Activated CD8-positive, alpha-beta T cell treated with anti-CD3 and anti-CD28 coated beads, Interleukin-2, amount 10 ng/mL, durations not matched to agents 7 days and 5 days (primary cell): ENCODE results near the gene SLC2A13. TPM values are rescaled to one million over a fixed set of nuclear protein-coding genes. Genes with fewer than 3 reads are reported as not detected.
"Not testable (repeated sequence)": the region's sequence is repeated elsewhere in the genome, so short reads cannot be mapped to it uniquely, and the experiment has no call there.

Experiments
- ATAC-seq: fragments of 150-1000 bp; cut with Tn5 transposase; one replicate; pipeline ENCODE4 v1.10.0; 2021; ENCODE audit warnings: moderate library complexity
- CTCF ChIA-PET: fragments of 350-600 bp; sonication (Branson Sonifier 250); formaldehyde crosslinking; loops from one replicate; lab custom pipeline; 2021; ENCODE audit warnings: antibody characterized with exemption; lab: Charles Lee
- POLR2A ChIA-PET: fragments of 350-600 bp; sonication (Branson Sonifier 250); formaldehyde crosslinking; loops from one replicate; lab custom pipeline; 2021; ENCODE audit warnings: antibody characterized with exemption; lab: Charles Lee
- DNase-seq: peaks from one replicate; pipeline ENCODE4 v3.0.0-alpha.2; 2020
- H3K27ac Mint-ChIP-seq: one replicate; pipeline ENCODE4 v1.8.0; 2021; ENCODE audit warnings: mild to moderate bottlenecking, mixed read lengths
- H3K27me3 Mint-ChIP-seq: one replicate; pipeline ENCODE4 v1.8.0; 2021; ENCODE audit warnings: low read depth, mixed read lengths
- H3K36me3 Mint-ChIP-seq: one replicate; pipeline ENCODE4 v1.8.0; 2021; ENCODE audit warnings: low read depth, mixed read lengths
- H3K4me1 Mint-ChIP-seq: one replicate; pipeline ENCODE4 v1.8.0; 2021; ENCODE audit warnings: low read depth, mixed read lengths
- H3K4me3 Mint-ChIP-seq: one replicate; pipeline ENCODE4 v1.8.0; 2021; ENCODE audit warnings: mild to moderate bottlenecking, mixed read lengths
- H3K9me3 Mint-ChIP-seq: one replicate; pipeline ENCODE4 v1.8.0; 2022; ENCODE audit warnings: mixed read lengths; ENCODE audit not compliant: insufficient read depth
- total RNA-seq, 2 experiments: library from RNA; stranded (reverse); gene quantifications; one replicate each; pipeline ENCODE4 v1.2.3, GENCODE V29; 2021

Gene SLC2A13
- total RNA-seq, 2 experiments from 2014 or later: 5.2 to 5.4 TPM

DNA sequence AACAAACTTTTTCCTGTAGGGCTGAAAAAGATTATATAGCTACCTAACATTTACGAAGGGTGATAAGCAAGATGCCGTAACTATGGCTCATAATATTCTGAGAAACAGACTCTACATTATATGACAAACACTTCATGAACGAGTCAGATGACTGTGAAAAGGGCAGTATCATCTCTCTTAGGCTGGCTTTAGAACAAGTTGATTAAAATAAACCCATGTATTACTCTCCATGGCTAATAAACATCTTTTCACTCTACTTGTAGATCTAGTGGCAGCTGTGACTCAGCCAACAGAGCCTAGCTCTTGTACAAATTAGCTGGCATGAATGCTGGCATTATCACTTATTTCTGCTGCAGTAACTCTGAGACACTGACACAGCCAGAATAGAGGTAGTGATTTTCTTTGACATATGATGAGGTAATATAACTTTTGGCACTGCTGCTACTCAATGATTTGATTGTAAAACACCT lies 47.1 kb downstream of the SLC2A13 start:
- ChIA-PET POLR2A (no interaction called here), CTCF (interaction anchor here (0.7 kb wide), 1 partner anchor 652 kb away, joined by 3 read pairs; no protein-coding TSS in a partner anchor)
- Mint-ChIP-seq H3K4me3 (no peak overlapping the region), H3K27me3 (no peaks in the 10 kb centered on the region), H3K4me1 (no peaks in the 10 kb centered on the region), H3K36me3 (no peaks in the 10 kb centered on the region), H3K27ac (no peak overlapping the region), H3K9me3 (no peaks in the 10 kb centered on the region)
- no peak for DNase-seq
- no peak for ATAC-seq

DNA sequence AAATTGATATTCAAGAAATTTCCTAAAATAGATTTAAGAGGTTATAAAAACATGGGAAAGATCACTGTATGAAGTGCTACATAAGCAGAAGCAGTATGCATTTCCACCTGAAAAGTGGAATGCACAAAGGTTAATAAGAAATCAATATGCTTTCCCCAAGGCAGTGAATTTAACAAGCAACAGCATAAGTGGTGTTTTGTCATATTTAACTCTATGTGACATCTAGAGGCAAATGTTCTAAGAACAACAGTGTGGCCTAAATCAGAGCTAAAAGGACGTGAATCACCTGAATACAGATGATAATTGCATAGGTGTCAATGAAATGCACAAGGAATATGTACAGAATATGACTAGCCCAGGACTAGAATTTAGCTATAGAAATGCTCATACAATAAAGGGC lies 49.5 kb downstream of the SLC2A13 start:
- no peaks in the 10 kb centered on the region for H3K9me3 Mint-ChIP-seq
- no peak overlapping the region for H3K27ac Mint-ChIP-seq
- ChIA-PET CTCF (no interaction called here), POLR2A (no interaction called here)
- H3K36me3 Mint-ChIP-seq: no peaks in the 10 kb centered on the region
- no peak for ATAC-seq
- no peaks in the 10 kb centered on the region for H3K27me3 Mint-ChIP-seq
- no peaks in the 10 kb centered on the region for H3K4me1 Mint-ChIP-seq
- DNase-seq: no peak
- no peak overlapping the region for H3K4me3 Mint-ChIP-seq

DNA sequence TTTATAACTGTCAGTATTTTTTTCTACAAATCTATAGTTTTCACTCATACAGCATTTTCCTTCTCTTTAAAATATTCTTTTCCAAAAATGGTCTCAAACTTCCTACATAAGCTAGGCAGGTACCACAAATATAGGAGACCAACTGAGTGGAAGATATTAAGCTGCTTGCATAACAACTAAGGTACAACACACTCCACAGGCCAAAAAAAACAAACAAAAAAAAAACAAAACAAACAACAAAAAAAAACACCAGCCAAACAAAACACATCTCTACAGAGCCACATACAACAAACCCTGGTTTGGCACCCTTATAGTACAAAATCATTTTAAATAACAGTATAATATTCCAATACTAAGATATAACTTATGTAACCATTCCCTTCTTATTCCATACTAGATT lies 50.1 kb downstream of the SLC2A13 start:
- Mint-ChIP-seq H3K36me3 (no peaks in the 10 kb centered on the region), H3K9me3 (no peaks in the 10 kb centered on the region), H3K4me3 (no peak overlapping the region), H3K27me3 (no peaks in the 10 kb centered on the region), H3K27ac (no peak overlapping the region), H3K4me1 (no peaks in the 10 kb centered on the region)
- ChIA-PET POLR2A (no interaction called here), CTCF (no interaction called here)
- DNase-seq: no peak
- no peak for ATAC-seq

- no peaks in the 10 kb centered on the region for H3K36me3 Mint-ChIP-seq
- no peaks in the 10 kb centered on the region for H3K4me1 Mint-ChIP-seq
- H3K4me3 Mint-ChIP-seq: no peak overlapping the region
- H3K27ac Mint-ChIP-seq: no peak overlapping the region
- DNase-seq (no peak), ATAC-seq (no peak)
- CTCF ChIA-PET: no interaction called here
- H3K27me3 Mint-ChIP-seq: no peaks in the 10 kb centered on the region
- H3K9me3 Mint-ChIP-seq: no peaks in the 10 kb centered on the region
- POLR2A ChIA-PET: no interaction called here
These were observed 50.7 kb downstream of the SLC2A13 start for GRCh38 chr12:40055228-40055579.

DNA sequence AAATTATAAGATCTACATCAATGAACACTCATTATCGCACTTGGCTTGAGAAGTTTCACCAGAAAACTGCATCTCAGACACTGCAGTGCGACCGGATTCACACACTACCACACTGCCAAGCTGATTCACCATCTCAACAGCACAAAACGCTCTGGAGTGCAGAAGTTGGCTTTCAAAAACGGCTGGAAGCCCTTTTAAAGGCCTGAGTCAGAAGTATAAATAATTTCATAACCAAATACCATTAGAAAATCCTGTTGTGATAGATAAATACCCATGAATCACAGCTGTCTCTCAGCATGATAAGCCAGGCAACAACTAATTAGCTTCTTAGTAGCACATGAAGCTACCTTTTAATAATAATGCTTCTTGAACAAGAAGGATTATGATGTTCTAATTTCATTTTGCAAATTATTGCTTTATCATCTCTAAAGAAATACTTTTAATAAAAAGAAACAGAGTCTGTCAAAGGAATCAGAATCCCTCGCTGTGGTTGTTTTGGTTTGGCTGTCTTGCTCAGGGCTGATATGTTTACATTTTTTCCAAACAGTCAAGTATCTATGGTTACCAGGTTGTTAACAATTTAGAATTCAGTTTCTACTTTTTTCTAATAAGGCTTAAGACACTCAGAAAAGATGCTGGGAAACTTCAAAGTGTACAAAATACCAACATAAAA lies 51.2 kb downstream of the SLC2A13 start:
- H3K4me1 Mint-ChIP-seq: no peaks in the 10 kb centered on the region
- no peak overlapping the region for H3K4me3 Mint-ChIP-seq
- ATAC-seq (no peak), DNase-seq (no peak)
- ChIA-PET POLR2A (no interaction called here), CTCF (no interaction called here)
- H3K27me3 Mint-ChIP-seq: no peaks in the 10 kb centered on the region
- no peak overlapping the region for H3K27ac Mint-ChIP-seq
- H3K36me3 Mint-ChIP-seq: no peaks in the 10 kb centered on the region
- H3K9me3 Mint-ChIP-seq: no peaks in the 10 kb centered on the region

GRCh38 chr12:40049268-40049667 lies 56.6 kb downstream of the SLC2A13 start:
- ChIA-PET CTCF (no interaction called here), POLR2A (no interaction called here)
- DNase-seq (no peak), ATAC-seq (no peak)
- Mint-ChIP-seq H3K4me3 (no peak overlapping the region), H3K4me1 (no peaks in the 10 kb centered on the region), H3K27ac (no peak overlapping the region), H3K27me3 (no peaks in the 10 kb centered on the region), H3K36me3 (no peaks in the 10 kb centered on the region), H3K9me3 (no peaks in the 10 kb centered on the region)

GRCh38 chr12:40047002-40047401 lies 58.9 kb downstream of the SLC2A13 start:
- H3K9me3 Mint-ChIP-seq, H3K27ac Mint-ChIP-seq, POLR2A ChIA-PET, CTCF ChIA-PET, H3K4me3 Mint-ChIP-seq, H3K27me3 Mint-ChIP-seq, H3K4me1 Mint-ChIP-seq, H3K36me3 Mint-ChIP-seq, ATAC-seq, DNase-seq: not testable (repeated sequence)

DNA sequence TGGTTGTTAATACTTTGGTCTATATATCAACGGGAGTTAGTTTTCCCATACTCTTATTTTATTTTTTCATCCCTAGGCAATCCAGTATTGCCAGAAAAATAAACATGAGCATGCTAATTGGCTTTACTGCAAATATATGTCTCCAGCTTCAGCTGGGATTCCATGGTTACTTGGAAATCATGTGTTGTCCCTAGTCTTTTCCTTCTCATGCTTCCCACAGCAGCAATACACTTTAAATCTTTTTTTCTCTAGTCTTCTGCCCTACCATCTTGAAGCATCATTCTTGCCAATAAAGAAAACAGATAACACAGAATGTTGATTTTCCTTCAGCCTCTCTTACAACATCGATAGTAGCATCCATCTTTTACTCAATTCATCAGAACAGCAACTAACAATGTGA lies 60.2 kb downstream of the SLC2A13 start:
- Mint-ChIP-seq H3K27ac (no peak overlapping the region), H3K4me1 (no peaks in the 10 kb centered on the region), H3K9me3 (no peaks in the 10 kb centered on the region), H3K36me3 (no peaks in the 10 kb centered on the region), H3K27me3 (no peaks in the 10 kb centered on the region), H3K4me3 (no peak overlapping the region)
- ChIA-PET POLR2A (no interaction called here), CTCF (no interaction called here)
- ATAC-seq: no peak
- DNase-seq: no peak

DNA sequence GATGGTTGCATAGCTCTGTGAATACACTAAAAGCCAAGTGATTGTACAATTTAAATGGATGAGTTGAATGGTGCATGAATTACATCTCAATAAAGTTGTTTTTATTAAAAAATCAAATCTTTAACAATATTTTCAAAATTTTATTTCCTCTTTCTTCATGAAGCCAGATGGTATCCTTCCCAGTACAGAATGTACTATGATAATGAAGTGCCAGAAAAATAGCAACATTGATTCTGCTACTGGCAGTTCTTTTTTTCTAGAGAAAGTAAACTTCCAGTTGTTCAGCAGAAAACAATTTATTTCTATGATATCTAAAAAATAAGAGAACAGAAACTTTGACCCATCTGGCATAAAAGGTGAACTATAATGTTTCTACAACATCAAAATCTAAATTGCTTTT lies 61.5 kb downstream of the SLC2A13 start:
- no peaks in the 10 kb centered on the region for H3K4me1 Mint-ChIP-seq
- no peak for DNase-seq
- ChIA-PET CTCF (no interaction called here), POLR2A (no interaction called here)
- H3K27ac Mint-ChIP-seq: no peak overlapping the region
- H3K36me3 Mint-ChIP-seq: no peaks in the 10 kb centered on the region
- no peak overlapping the region for H3K4me3 Mint-ChIP-seq
- no peak for ATAC-seq
- no peaks in the 10 kb centered on the region for H3K27me3 Mint-ChIP-seq
- H3K9me3 Mint-ChIP-seq: no peaks in the 10 kb centered on the region

GRCh38 chr12:40039598-40039997 lies 66.3 kb downstream of the SLC2A13 start:
- no peak overlapping the region for H3K4me3 Mint-ChIP-seq
- no peaks in the 10 kb centered on the region for H3K36me3 Mint-ChIP-seq
- no peaks in the 10 kb centered on the region for H3K9me3 Mint-ChIP-seq
- H3K27me3 Mint-ChIP-seq: no peaks in the 10 kb centered on the region
- H3K27ac Mint-ChIP-seq: no peak overlapping the region
- H3K4me1 Mint-ChIP-seq: peaks cover 2% of the 10 kb centered on the region
- CTCF ChIA-PET: no interaction called here
- POLR2A ChIA-PET: no interaction called here
- no peak for DNase-seq
- ATAC-seq: no peak

DNA sequence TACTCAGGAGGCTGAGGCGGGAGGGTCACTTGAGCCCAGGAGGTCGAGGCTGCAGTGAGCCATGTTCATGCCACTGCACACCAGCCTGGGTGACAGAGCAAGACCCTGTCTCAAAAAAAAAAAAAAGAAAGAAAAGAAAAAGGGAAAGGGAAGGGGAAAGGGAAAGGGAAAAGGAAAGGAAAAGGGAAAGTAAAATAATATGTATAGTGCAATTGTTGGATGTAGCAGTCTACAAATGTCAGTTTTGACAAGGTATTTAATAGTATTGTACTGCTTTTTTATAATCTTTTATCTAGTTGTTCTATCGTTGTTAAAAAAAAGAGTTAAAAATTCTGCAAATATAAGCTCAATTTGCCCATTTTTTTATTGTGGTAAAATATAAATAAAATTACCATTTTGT lies 67.3 kb downstream of the SLC2A13 start:
- Mint-ChIP-seq H3K9me3 (no peaks in the 10 kb centered on the region), H3K4me3 (no peak overlapping the region), H3K36me3 (no peaks in the 10 kb centered on the region), H3K27ac (no peak overlapping the region), H3K4me1 (peaks cover 2% of the 10 kb centered on the region), H3K27me3 (no peaks in the 10 kb centered on the region)
- ATAC-seq (no peak), DNase-seq (no peak)
- CTCF ChIA-PET: interaction anchor here (0.9 kb wide), 1 partner anchor 68 kb away, joined by 4 read pairs; no protein-coding TSS in a partner anchor
- POLR2A ChIA-PET: no interaction called here

GRCh38 chr12:40034712-40035111 lies 71.2 kb downstream of the SLC2A13 start:
- no peak for ATAC-seq

DNA sequence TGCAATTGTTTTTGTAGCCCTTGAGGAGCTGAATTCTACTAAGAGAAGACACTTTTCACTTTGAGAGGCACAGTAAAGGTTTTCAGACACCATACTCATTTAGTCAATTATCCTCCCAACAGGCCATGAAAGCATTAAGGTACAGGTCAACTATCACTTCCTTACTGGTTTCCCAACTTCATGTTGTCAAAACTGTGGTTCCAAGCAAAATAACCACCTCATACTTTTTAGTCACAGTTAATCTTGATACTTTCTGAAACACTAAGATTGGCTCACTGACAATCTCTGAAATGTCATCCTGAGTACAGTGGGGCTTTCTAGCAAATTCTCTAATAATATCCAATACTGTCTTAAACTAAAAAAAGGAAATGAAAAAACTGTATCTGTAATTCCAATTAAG lies 71.7 kb downstream of the SLC2A13 start:
- ATAC-seq (no peak), DNase-seq (no peak)
- no peak overlapping the region for H3K4me3 Mint-ChIP-seq
- ChIA-PET CTCF (interaction anchor here (0.8 to 1.8 kb wide), 4 partner anchors 10 to 73 kb away, joined by 3 to 7 read pairs (median 4); no protein-coding TSS in a partner anchor), POLR2A (no interaction called here)
- H3K36me3 Mint-ChIP-seq: no peaks in the 10 kb centered on the region
- no peak overlapping the region for H3K27ac Mint-ChIP-seq
- no peaks in the 10 kb centered on the region for H3K9me3 Mint-ChIP-seq
- no peaks in the 10 kb centered on the region for H3K27me3 Mint-ChIP-seq
- peaks cover 2% of the 10 kb centered on the region for H3K4me1 Mint-ChIP-seq

More at GRCh38 chr12:40034712-40035111, 71.2 kb downstream of the SLC2A13 start:
- Mint-ChIP-seq H3K4me3 (no peak overlapping the region), H3K27me3 (no peaks in the 10 kb centered on the region), H3K27ac (no peak overlapping the region), H3K4me1 (peaks cover 2% of the 10 kb centered on the region), H3K9me3 (no peaks in the 10 kb centered on the region), H3K36me3 (no peaks in the 10 kb centered on the region)
- no peak for DNase-seq
- POLR2A ChIA-PET: no interaction called here
- CTCF ChIA-PET: interaction anchor here (1.0 to 1.8 kb wide), 2 partner anchors 24 to 72 kb away, joined by 3 to 7 read pairs; no protein-coding TSS in a partner anchor
